ENCODE data around the gene BRD8. TPM values are rescaled to one million over a fixed set of nuclear protein-coding genes. Genes with fewer than 3 reads are reported as not detected.

The BRD8 gene
- total and polyA plus RNA-seq, 2 donors = 44.3 to 75.3 TPM

DNA sequence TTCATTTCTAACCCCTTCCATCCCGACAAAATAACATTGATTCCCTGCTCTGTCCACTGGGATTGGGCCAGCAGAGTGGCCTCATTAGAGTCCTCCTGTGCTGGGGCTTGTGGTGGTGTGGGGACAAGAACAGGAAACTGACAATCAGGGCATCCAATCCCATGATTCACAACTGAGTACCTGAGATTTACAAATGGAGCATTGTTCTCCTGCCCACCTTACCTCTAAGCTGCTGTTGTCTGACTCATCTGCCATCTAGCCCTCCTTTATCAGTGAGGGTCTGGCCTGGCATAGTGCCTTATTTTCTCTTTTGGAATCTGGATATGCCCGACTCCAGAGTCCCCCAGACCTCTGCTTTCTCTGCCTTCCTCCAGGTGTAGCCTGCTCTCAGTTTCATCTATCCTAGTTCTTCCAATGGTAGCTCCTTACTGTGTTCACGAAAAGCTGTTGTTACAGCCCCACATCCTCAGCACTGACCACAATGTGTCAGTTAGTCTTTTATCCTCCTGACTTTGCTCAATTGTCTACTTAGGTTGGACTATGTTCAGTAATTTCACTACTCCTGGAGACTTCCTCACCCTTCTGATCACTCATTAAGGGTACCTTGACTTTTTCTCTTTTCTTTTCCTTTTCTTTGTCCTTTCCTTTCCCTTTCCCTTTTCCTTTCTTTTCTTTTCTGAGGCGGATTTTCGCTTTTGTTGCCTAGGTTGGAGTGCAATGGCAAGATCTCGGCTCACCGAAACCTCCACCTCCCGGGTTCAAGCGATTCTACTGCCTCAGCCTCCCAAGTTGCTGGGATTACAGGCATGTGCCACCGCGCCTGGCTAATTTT, 81.2 kb downstream of the BRD8 start:
- DNase-seq (ENCODE audit: low read depth in 6 of 9, low spot score in 9 of 9) = no peak
- no peaks in the 10 kb centered on the region for H3K27me3 ChIP-seq (ENCODE audit: control insufficient read depth in 2 of 2, insufficient read depth in 1 of 2, low read length in 1 of 2)
- H3K27ac ChIP-seq (ENCODE audit: low read depth in 1 of 2, low read length in 1 of 2) = no peak overlapping the region
- no peak overlapping the region for H3K4me3 ChIP-seq (ENCODE audit: low read length in 2 of 2)
- H3K4me1 ChIP-seq (ENCODE audit: control insufficient read depth in 2 of 2, insufficient read depth in 2 of 2, low read length in 2 of 2) = peaks cover 2 to 18% of the 10 kb centered on the region in 2 donors
- no peaks in the 10 kb centered on the region for H3K36me3 ChIP-seq (ENCODE audit: control insufficient read depth in 2 of 2, insufficient read depth in 2 of 2, low read length in 1 of 2)
- WGBS = 93% methylated on average over 11 of the region's 11 CpGs
- no peaks in the 10 kb centered on the region for H3K9me3 ChIP-seq (ENCODE audit: control insufficient read depth in 2 of 2, insufficient read depth in 1 of 2, low read length in 1 of 2)

DNA sequence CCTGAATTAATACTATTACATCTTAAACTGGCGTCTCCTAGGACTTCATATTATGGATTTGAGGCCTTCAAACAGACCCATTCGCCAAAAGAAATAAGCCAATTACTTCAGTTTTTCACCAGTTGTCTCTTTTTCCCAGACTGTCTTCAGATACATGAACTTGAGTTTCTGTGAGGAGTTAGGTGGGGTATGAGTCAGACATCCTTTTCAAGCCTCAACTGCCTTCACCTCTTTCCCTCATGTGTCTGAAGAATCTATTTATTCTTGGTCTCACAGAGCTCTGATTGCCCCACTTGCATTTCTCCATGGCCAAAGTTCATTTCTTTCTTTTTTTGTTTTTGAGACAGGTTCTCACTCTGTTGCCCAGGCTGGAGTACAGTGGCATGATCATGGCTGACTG, 82.1 kb downstream of the BRD8 start:
- no peaks in the 10 kb centered on the region for H3K36me3 ChIP-seq (ENCODE audit: control insufficient read depth in 2 of 2, insufficient read depth in 2 of 2, low read length in 1 of 2)
- no peaks in the 10 kb centered on the region for H3K9me3 ChIP-seq (ENCODE audit: control insufficient read depth in 2 of 2, insufficient read depth in 1 of 2, low read length in 1 of 2)
- H3K4me3 ChIP-seq (ENCODE audit: low read length in 2 of 2) = no peak overlapping the region
- H3K4me1 ChIP-seq (ENCODE audit: control insufficient read depth in 2 of 2, insufficient read depth in 2 of 2, low read length in 2 of 2) = peaks cover 2 to 19% of the 10 kb centered on the region in 2 donors
- no peaks in the 10 kb centered on the region for H3K27me3 ChIP-seq (ENCODE audit: control insufficient read depth in 2 of 2, insufficient read depth in 1 of 2, low read length in 1 of 2)
- no peak for DNase-seq (ENCODE audit: low read depth in 6 of 9, low spot score in 9 of 9)
- WGBS = 93% methylated on average over 2 of the region's 2 CpGs
- H3K27ac ChIP-seq (ENCODE audit: low read depth in 1 of 2, low read length in 1 of 2) = no peak overlapping the region

DNA sequence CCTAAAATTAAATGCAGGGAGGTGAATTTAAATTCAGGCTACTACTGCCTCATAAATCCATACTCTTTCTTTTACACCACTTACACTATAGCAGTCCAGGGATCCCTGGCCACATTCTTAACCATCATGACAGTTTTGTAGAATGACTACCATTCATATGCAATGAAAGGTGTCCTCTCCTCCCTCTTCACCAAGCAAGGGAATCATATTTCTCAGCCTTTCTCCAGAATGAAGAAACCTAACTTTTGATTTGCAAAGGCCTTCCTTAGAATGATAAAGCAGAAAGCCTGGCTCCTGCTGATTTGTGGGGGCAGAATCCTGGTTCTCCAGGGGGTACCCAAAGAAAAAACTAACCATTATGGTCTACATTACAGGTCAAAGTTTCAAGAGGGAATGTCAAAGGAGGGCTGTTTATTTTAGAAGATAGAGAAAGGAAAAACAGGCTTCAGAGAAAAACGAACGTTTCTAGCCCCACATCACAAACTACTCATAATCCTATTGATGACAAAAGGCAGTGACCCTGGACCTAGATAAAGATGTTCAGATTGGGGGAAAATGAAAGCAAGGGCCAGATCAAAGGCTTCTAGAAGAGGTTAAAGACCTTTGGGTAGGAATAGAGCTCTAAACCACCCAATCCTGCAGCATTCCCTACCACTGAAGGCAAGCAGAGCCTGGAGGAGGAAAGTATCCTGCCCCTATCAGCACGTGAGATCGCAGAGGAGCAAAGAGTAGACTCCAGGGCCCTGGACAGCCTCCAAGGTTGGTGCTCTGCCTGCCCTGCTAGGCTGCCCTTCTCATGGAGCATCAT, 83.1 kb downstream of the BRD8 start:
- no peak for DNase-seq (ENCODE audit: low read depth in 6 of 9, low spot score in 9 of 9)
- Histone ChIP-seq H3K4me3 (ENCODE audit: low read length in 2 of 2) (no peak overlapping the region), H3K9me3 (ENCODE audit: control insufficient read depth in 2 of 2, insufficient read depth in 1 of 2, low read length in 1 of 2) (no peaks in the 10 kb centered on the region), H3K36me3 (ENCODE audit: control insufficient read depth in 2 of 2, insufficient read depth in 2 of 2, low read length in 1 of 2) (no peaks in the 10 kb centered on the region), H3K27me3 (ENCODE audit: control insufficient read depth in 2 of 2, insufficient read depth in 1 of 2, low read length in 1 of 2) (no peaks in the 10 kb centered on the region), H3K4me1 (ENCODE audit: control insufficient read depth in 2 of 2, insufficient read depth in 2 of 2, low read length in 2 of 2) (peaks cover 2 to 19% of the 10 kb centered on the region in 2 donors), H3K27ac (ENCODE audit: low read depth in 1 of 2, low read length in 1 of 2) (no peak overlapping the region)
- 78% methylated on average over 4 of the region's 4 CpGs for WGBS

DNA sequence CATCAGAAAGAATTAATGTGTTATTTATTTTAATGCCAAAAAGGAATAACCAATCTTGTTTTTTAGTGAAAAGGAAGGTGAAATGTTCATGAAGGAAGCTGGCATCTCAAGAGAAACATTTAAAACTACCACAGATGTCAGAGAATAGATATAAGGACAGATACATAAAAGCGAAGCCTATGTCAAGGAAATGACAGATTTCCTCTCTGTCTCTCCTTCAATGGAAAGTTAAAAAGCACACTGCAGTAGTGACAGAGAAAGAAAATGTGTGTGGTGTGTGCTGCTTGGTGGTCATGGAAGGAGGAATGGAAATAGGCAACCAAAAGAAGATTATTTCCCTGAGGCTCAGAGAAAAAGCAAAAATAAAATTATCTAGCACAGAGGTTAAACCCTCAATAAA, 85.4 kb downstream of the BRD8 start:
- WGBS = 9% methylated on average over 1 of the region's 1 CpG
- H3K4me3 ChIP-seq (ENCODE audit: low read length in 2 of 2) = no peak overlapping the region
- peak in 4 of 9 donors; percentile 21 to 61 (median 22) for DNase-seq (ENCODE audit: low read depth in 6 of 9, low spot score in 9 of 9)
- no peaks in the 10 kb centered on the region for H3K9me3 ChIP-seq (ENCODE audit: control insufficient read depth in 2 of 2, insufficient read depth in 1 of 2, low read length in 1 of 2)
- H3K4me1 ChIP-seq (ENCODE audit: control insufficient read depth in 2 of 2, insufficient read depth in 2 of 2, low read length in 2 of 2) = peaks cover 2 to 19% of the 10 kb centered on the region in 2 donors
- H3K27ac ChIP-seq (ENCODE audit: low read depth in 1 of 2, low read length in 1 of 2) = peak overlapping the region in 1 of 2 donors; percentile 78
- no peaks in the 10 kb centered on the region for H3K27me3 ChIP-seq (ENCODE audit: control insufficient read depth in 2 of 2, insufficient read depth in 1 of 2, low read length in 1 of 2)
- H3K36me3 ChIP-seq (ENCODE audit: control insufficient read depth in 2 of 2, insufficient read depth in 2 of 2, low read length in 1 of 2) = no peaks in the 10 kb centered on the region

DNA sequence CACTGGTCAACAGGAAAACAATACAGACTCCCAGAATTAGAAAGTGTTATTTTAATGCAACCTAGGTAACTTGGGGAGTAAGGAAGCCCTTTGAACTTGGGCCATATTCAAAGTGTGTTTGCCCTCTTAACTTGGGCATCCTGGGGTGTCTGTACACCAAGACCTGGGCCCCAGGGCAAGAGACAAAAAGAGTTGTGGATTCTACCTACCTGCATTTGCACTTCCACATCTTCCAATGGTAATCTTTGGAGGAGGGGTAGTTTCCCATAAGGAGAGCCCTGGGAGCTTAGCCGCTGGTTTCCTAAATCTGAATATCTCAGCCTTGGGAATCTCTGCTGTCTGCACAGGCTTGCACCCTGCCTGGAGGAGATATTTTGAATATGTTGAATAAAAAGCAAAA, 86.1 kb downstream of the BRD8 start:
- no peak overlapping the region for H3K4me3 ChIP-seq (ENCODE audit: low read length in 2 of 2)
- no peak for DNase-seq (ENCODE audit: low read depth in 6 of 9, low spot score in 9 of 9)
- H3K36me3 ChIP-seq (ENCODE audit: control insufficient read depth in 2 of 2, insufficient read depth in 2 of 2, low read length in 1 of 2) = no peaks in the 10 kb centered on the region
- H3K4me1 ChIP-seq (ENCODE audit: control insufficient read depth in 2 of 2, insufficient read depth in 2 of 2, low read length in 2 of 2) = peaks cover 2 to 19% of the 10 kb centered on the region in 2 donors
- peak overlapping the region; percentile 32 to 60 for H3K27ac ChIP-seq (ENCODE audit: low read depth in 1 of 2, low read length in 1 of 2)
- WGBS = 97% methylated on average over 1 of the region's 1 CpG
- no peaks in the 10 kb centered on the region for H3K27me3 ChIP-seq (ENCODE audit: control insufficient read depth in 2 of 2, insufficient read depth in 1 of 2, low read length in 1 of 2)
- H3K9me3 ChIP-seq (ENCODE audit: control insufficient read depth in 2 of 2, insufficient read depth in 1 of 2, low read length in 1 of 2) = no peaks in the 10 kb centered on the region

DNA sequence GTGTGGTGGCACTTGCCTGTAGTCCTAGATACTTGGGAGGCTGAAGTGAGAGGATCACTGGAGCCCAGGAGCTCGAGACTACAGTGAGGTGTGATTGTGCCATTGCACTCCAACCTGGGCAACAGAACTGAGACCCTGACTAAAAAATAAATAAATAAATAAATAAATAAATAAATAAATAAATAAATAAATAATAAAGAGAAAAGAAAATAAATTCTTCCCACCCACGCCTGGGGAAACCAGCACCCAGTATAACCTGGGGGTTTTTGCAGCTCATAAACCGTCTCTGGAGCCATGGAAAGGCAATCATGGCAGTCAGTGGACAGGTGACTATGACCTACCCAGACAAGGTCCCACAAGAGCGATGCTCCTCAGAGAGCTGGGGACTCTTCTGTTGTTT, 86.7 kb downstream of the BRD8 start:
- Histone ChIP-seq H3K27me3 (ENCODE audit: control insufficient read depth in 2 of 2, insufficient read depth in 1 of 2, low read length in 1 of 2) (no peaks in the 10 kb centered on the region), H3K36me3 (ENCODE audit: control insufficient read depth in 2 of 2, insufficient read depth in 2 of 2, low read length in 1 of 2) (no peaks in the 10 kb centered on the region), H3K4me3 (ENCODE audit: low read length in 2 of 2) (no peak overlapping the region), H3K9me3 (ENCODE audit: control insufficient read depth in 2 of 2, insufficient read depth in 1 of 2, low read length in 1 of 2) (no peaks in the 10 kb centered on the region), H3K27ac (ENCODE audit: low read depth in 1 of 2, low read length in 1 of 2) (no peak overlapping the region), H3K4me1 (ENCODE audit: control insufficient read depth in 2 of 2, insufficient read depth in 2 of 2, low read length in 2 of 2) (peaks cover 2 to 19% of the 10 kb centered on the region in 2 donors)
- no peak for DNase-seq (ENCODE audit: low read depth in 6 of 9, low spot score in 9 of 9)
- 96% methylated on average over 4 of the region's 4 CpGs for WGBS

Other genes with a start within 250 kb of the BRD8 start
- gene FAM13B, start 145.6 kb downstream of the BRD8 start, total RNA-seq = 17.4 TPM
- gene FAM13B, start 145.6 kb downstream of the BRD8 start, polyA plus RNA-seq = 16.9 TPM
- gene WNT8A, start 94.6 kb downstream of the BRD8 start, total RNA-seq = 0.05 TPM
- gene WNT8A, start 94.6 kb downstream of the BRD8 start, polyA plus RNA-seq = 0.09 TPM
- gene NME5, start 39.2 kb downstream of the BRD8 start, total RNA-seq = 1.2 TPM
- gene NME5, start 39.2 kb downstream of the BRD8 start, polyA plus RNA-seq = 4.3 TPM
- 40.0 TPM for gene KIF20A, start 482 bp upstream of the BRD8 start, total RNA-seq
- 3.7 TPM for gene KIF20A, start 482 bp upstream of the BRD8 start, polyA plus RNA-seq
- gene CDC23, start 34.7 kb upstream of the BRD8 start, total RNA-seq = 27.9 TPM
- gene CDC23, start 34.7 kb upstream of the BRD8 start, polyA plus RNA-seq = 18.8 TPM
- 0.14 TPM for gene GFRA3, start 96.0 kb upstream of the BRD8 start, total RNA-seq
- 2.1 TPM for gene GFRA3, start 96.0 kb upstream of the BRD8 start, polyA plus RNA-seq
- 12.9 TPM for gene CDC25C, start 153.2 kb upstream of the BRD8 start, total RNA-seq
- gene CDC25C, start 153.2 kb upstream of the BRD8 start, polyA plus RNA-seq = 1.9 TPM
- gene FAM53C, start 159.6 kb upstream of the BRD8 start, total RNA-seq = 16.7 TPM
- 16.7 TPM for gene FAM53C, start 159.6 kb upstream of the BRD8 start, polyA plus RNA-seq
- 43.2 TPM for gene KDM3B, start 174.1 kb upstream of the BRD8 start, total RNA-seq
- 40.0 TPM for gene KDM3B, start 174.1 kb upstream of the BRD8 start, polyA plus RNA-seq